NCI-H1092 (cell line): Measurements from ENCODE around the gene EXOSC10.
A peak's percentile ranks its signal among the peaks of the same experiment; 100 is the strongest.
"Not testable (repeated sequence)": the region's sequence is repeated elsewhere in the genome, so short reads cannot be mapped to it uniquely, and the experiment has no call there.

ENCODE experiments used
- DNase-seq: peaks from one replicate; lab custom pipeline; 2025; lab: John Stamatoyannopoulos, UW

EXOSC10 gene

GRCh38 chr1:11061652-11062365 lies 37.9 kb downstream of the EXOSC10 start:
- no peak for DNase-seq

GRCh38 chr1:11059968-11060830 lies 39.5 kb downstream of the EXOSC10 start, which contains the start of gene SRM:
TSS of gene SRM (minus strand) at chr1:11060018. CDS start at chr1:11059943, 75 bp downstream.
- DNase-seq: peak; percentile 92

GRCh38 chr1:11059155-11059967 lies 40.3 kb downstream of the EXOSC10 start:
- DNase-seq: peak; percentile 31

DNA sequence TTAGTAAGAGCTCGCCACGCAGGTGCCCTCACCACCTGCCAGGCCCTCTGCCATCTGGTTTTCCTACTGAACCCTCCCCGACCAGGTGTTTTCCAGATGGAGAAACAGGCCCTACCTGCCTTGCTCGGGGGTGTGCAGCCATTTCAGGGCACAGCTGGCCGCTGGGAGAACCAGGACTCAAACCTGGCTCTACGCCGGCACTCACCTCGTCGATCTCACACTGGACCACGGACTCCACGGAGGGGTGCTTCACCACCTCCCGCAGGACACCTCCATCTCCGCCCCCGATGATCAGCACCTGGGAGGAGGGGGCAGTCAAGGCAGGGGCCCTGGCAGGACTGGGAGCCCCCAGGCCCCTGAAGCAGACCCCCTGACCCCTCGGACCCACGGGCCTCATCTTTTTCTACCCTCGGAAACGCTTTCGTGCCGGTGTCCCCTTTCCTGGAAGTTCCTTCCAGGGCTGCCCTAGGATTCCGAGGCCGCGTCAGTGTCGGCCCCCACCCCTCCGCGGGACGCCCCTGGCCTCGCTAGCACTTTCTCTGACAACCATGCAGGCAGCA lies 41.0 kb downstream of the EXOSC10 start:
- no peak for DNase-seq

- DNase-seq: no peak
Measured at GRCh38 chr1:11058026-11058425, 41.6 kb downstream of the EXOSC10 start.

GRCh38 chr1:11057477-11057876 lies 42.2 kb downstream of the EXOSC10 start:
- no peak for DNase-seq

- no peak for DNase-seq
Measured at GRCh38 chr1:11056504-11056903, 43.2 kb downstream of the EXOSC10 start.

DNA sequence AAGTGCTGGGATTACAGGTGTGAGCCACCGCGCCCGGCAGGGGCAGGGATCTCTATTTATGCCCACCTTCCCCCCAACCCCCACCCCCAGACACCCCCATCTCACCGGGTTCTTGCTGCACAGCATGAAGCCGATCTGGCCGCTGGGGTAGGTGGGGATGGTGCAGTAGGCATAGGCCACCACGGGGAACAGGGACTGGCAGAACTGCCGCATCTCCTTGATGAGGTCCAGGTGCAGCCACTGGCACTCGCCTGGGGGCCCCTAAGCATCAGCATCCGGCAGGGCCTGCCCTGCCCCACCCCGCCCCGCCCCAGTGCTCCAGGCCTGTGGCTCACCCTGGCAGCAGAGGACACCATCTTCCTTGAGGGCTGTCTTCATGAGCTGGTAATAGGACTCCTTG lies 44.0 kb downstream of the EXOSC10 start:
- no peak for DNase-seq

GRCh38 chr1:11054666-11055065 lies 45.0 kb downstream of the EXOSC10 start:
- DNase-seq: no peak

DNA sequence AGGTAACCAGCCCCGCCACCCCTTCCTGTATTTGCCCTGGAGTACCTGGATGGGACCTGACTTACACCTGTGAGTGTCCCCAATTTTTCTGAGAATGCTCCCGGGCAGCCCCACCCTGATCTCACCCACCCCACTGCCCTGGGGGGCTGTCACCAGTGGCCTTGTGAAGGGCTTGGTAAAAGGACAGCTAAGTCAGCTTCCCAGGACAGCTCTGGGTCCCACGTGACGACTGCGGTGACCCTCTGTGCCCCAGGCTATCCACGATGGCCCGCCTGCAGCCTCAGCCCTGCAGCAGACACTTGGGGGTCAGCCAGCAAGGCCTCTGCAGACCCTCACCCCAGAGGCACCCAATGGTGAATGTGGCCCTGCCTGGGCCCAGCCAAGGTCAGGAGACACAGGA lies 45.5 kb downstream of the EXOSC10 start:
- no peak for DNase-seq

- no peak for DNase-seq
Measured at GRCh38 chr1:11053758-11054137, 45.9 kb downstream of the EXOSC10 start.

DNA sequence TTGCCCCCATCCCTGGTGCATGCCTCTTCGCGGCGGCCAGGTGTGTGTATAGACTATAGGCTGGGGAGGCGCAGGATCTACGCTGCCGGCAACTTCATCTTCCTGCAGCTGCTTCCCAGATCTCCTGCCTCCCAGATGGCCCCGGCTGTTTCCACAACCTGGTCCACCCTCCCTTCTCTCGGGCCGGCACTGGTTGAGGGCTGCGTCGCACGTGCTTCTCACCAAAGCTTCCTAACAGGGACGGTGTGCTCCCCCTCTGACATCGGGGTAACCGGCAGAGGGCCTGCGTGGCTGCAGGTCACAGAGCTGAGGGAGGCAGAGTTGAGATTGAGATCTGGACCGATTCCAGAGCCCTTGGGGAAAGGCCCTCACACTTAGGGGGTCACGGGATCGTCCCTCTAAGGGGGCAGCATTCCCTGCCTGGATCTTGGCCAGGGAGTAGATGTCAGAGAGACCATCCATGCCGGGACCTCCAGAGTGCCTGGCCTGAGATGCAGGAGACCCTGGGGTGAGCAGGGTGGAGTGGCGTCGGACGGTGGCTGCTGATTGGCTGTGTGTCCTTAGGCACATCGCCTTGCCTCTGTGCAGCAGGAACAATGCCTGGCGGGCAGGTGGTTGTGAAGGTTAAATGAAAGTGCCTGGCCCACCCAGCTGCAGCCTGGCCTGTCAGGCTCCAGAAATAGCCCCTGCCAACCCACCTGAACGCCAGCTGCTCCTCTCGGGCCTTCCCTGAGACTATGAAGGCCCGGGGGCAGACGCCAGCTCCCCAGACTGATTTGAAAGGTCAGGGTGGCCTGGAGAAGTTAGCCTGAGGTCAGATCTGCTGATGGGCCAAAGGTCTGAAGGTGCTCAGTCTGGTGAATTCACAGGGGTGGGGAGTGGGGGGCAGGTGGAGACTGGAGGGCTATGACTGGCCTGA lies 46.6 kb downstream of the EXOSC10 start:
- peak; percentile 46 for DNase-seq

- DNase-seq: no peak
Measured at GRCh38 chr1:11051781-11052511, 47.7 kb downstream of the EXOSC10 start.

DNA sequence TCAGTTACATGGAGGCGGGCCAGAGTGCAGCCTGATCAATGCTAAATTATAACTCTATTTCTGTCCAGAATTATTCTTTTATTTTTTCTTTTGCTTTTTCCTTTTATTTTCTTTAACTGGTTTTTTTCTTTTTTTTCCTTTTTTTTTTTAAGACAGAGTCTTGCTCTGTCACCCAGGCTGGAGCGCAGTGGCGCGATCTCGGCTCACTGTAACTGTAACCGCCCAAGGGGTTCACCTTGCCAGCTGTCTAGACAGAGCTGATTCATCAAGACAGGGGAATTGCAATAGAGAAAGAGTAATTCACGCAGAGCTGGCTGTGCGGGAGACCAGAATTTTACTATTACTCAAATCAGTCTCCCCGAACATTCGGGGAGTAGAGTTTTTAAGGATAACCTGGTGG lies 48.5 kb downstream of the EXOSC10 start:
- not testable (repeated sequence) for DNase-seq

- no peak for DNase-seq
Measured at GRCh38 chr1:11046625-11047365, 52.9 kb downstream of the EXOSC10 start, which contains the start of gene MASP2. TSS of gene MASP2 (minus strand) at chr1:11047239. CDS start at chr1:11047207, 32 bp downstream.

DNA sequence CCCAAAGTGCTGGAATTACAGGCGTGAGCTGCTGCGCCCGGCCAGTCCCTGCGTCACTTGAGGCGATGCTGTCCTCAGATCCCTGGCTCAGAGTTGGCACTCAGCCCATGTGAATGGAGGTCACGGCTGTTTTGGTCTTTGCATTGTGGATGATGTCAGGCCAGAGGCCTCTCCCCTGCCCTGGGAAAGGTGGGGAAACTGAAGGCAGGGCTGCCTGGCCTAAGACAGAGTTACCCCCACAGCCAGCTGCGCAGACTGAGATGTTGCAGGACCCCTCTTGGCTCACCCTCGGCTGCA lies 53.5 kb downstream of the EXOSC10 start:
- no peak for DNase-seq

DNA sequence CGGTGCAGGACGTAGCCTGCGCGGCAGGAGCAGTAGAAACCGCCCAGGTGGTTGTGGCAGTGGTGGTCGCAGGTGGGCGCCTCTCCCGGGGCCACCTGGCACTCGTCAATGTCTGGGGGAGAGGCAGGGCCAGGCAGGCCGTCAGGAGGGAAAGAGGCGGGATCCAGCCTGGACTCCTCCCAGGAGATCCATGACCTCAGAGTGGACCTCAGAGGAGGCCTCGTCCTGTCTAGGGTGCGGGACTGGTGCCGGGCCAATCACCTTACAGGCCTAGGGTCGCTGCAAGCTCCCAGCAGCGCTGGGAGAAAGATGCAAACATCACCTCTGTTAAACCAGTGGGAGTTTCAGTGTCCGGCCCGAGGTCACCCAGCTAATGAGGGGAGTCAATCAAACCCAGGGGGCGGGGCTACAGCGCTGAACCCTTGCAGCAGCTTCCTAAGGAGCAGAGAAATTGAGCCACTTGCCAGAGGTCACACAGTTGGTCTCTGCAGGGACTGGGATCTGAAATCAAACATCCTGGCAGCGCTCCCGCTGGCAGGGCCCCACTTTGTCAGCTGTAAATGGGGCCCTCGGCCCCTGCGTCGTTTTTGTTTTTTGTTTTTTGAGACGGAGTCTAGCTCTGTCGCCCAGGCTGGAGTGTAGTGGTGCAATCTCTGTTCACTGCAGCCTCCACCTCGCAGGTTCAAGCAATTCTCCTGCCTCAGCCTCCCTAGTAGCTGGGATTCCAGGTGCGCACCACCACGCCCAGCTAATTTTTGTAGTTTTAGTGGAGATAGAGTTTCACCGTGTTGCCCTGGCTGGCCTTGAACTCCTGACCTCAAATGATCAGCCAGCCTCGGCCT lies 54.0 kb downstream of the EXOSC10 start:
- DNase-seq: no peak

DNA sequence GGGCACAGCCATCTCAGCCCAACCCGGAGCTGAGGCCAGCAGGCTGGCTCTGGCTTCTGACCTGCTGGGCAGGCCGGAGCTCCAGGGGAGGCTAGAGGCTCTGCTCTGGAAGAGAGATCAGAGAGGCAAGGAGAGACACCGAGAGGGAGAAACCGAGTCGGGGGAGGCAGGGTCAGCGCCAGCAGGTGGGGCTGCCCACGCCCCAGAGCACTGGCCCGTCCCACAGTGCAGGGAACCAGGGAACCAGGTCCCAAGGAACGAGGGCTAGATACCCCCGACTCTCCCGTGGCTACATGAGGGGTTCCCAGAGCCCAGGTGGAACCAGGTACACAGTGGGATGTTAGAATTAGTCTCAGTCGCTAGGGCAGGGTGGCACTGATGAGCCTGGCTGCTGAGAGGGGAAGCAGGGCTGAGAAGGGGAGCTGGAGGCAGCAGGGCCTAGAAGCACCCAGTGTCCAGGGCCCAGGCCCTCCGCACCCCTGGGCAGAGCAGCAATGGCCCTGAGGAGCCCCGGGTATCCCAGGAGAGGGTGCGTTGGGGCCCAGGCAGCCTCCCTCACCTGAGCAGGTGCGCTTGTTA lies 54.7 kb downstream of the EXOSC10 start:
- no peak for DNase-seq
